ENCODE data around the gene CAMTA2. TPM values are rescaled to one million over a fixed set of nuclear protein-coding genes. Genes with fewer than 3 reads are reported as not detected.

Gene CAMTA2, protein sequence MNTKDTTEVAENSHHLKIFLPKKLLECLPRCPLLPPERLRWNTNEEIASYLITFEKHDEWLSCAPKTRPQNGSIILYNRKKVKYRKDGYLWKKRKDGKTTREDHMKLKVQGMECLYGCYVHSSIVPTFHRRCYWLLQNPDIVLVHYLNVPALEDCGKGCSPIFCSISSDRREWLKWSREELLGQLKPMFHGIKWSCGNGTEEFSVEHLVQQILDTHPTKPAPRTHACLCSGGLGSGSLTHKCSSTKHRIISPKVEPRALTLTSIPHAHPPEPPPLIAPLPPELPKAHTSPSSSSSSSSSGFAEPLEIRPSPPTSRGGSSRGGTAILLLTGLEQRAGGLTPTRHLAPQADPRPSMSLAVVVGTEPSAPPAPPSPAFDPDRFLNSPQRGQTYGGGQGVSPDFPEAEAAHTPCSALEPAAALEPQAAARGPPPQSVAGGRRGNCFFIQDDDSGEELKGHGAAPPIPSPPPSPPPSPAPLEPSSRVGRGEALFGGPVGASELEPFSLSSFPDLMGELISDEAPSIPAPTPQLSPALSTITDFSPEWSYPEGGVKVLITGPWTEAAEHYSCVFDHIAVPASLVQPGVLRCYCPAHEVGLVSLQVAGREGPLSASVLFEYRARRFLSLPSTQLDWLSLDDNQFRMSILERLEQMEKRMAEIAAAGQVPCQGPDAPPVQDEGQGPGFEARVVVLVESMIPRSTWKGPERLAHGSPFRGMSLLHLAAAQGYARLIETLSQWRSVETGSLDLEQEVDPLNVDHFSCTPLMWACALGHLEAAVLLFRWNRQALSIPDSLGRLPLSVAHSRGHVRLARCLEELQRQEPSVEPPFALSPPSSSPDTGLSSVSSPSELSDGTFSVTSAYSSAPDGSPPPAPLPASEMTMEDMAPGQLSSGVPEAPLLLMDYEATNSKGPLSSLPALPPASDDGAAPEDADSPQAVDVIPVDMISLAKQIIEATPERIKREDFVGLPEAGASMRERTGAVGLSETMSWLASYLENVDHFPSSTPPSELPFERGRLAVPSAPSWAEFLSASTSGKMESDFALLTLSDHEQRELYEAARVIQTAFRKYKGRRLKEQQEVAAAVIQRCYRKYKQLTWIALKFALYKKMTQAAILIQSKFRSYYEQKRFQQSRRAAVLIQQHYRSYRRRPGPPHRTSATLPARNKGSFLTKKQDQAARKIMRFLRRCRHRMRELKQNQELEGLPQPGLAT
- 0.34 and 1.8 TPM in 2 replicates for total RNA-seq (ENCODE audit: low replicate concordance)

DNA sequence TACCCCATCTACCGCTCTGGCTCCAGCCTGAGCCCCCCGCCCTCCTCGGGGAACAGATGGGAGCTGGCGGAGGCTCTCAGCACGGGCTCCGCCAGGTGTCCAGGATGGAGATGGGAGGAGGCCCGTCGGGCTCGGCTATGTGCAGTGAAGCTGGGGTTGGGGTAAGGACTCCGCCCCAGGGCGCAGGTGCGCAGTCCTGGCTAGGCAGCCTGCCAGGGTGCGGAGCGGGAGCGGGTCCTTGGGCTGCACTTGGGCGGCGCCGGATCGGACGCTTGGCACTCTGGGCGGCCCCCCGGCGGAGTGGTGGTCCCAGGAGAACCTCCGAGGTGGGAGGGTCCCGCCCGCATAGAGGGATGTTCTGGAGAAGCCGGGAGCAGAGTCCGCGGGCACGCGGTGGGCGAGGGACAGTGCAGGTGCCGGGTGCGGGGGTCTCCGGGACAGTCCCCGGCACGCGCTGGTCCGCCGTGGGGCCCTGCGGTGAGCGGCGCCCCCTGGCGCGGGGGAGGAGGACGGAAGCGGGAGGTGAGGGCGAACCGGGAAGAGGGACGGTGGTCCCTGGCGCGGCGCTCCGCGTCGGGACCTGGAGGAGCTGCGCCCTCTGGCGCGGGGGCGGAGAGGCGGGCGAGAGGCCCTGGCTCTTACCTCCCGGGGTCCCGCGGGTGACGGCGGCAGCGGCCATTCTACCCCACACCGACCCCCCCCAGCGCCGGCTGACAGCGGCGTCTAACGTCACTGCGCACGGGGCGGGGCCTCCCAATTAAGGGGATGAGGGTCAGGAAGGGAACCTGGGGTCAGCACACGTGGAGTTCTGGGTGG lies at the start of gene CAMTA2:
TSS of gene CAMTA2 (minus strand) at position 725 of the 816 bp plus-strand sequence. CDS start 1,453 bp downstream, outside the sequence.
- Mint-ChIP-seq H3K27me3 (ENCODE audit: insufficient read depth, low read depth) (peaks cover 17% of the 10 kb centered on the region), H3K36me3 (no peaks in the 10 kb centered on the region), H3K27ac (peak within 1 kb of the TSS; percentile 37), H3K9me3 (no peaks in the 10 kb centered on the region), H3K4me1 (peaks cover 25% of the 10 kb centered on the region), H3K4me3 (peak within 1 kb of the TSS; percentile 87)
- Histone ChIP-seq H3K27me3 (peaks cover 42% of the 10 kb centered on the region), H3K79me2 (ENCODE audit: low read depth) (no peaks in the 10 kb centered on the region), H4K20me1 (ENCODE audit: low read depth) (no peaks in the 10 kb centered on the region), H3K27ac (no peak within 1 kb of the TSS), H2AFZ (replicated peaks) (peak within 1 kb of the TSS; percentile 92), H3K9ac (peak within 1 kb of the TSS; percentile 29), H3K4me3 (peak within 1 kb of the TSS; percentile 69), H3K4me2 (peak within 1 kb of the TSS; percentile 94), H3F3A (ENCODE audit: low read depth) (peaks cover 18% of the 10 kb centered on the region), H3K36me3 (no peaks in the 10 kb centered on the region), H3K9me3 (ENCODE audit: low read depth) (no peaks in the 10 kb centered on the region), H3K4me1 (peaks cover 6% of the 10 kb centered on the region)
- peak; percentile 72 for TF ChIP-seq EZH2 (IDR thresholded peaks at IDR 0.05)
- no peak for TF ChIP-seq EZH2phosphoT487 (IDR thresholded peaks at IDR 0.05)
- TF ChIP-seq CTCF (IDR thresholded peaks at IDR 0.05) = peak; percentile 70
- DNase-seq (ENCODE audit: low spot score) = peak; percentile 87

- H3K9me3 ChIP-seq (ENCODE audit: low read depth) = no peaks in the 10 kb centered on the region
- no peaks in the 10 kb centered on the region for H3K4me1 ChIP-seq
- H3K4me2 ChIP-seq = peak within 1 kb of the TSS; percentile 76
- no peaks in the 10 kb centered on the region for H4K20me1 ChIP-seq (ENCODE audit: low read depth)
- Mint-ChIP-seq H3K4me3 (no peak within 1 kb of the TSS), H3K27me3 (ENCODE audit: insufficient read depth, low read depth) (peaks cover 25% of the 10 kb centered on the region), H3K9me3 (peaks cover 3% of the 10 kb centered on the region), H3K36me3 (no peaks in the 10 kb centered on the region), H3K27ac (no peak within 1 kb of the TSS), H3K4me1 (peaks cover 3% of the 10 kb centered on the region)
- H3K4me3 ChIP-seq = peak within 1 kb of the TSS; percentile 33
- no peak within 1 kb of the TSS for H3K9ac ChIP-seq
- H3K36me3 ChIP-seq = no peaks in the 10 kb centered on the region
- TF ChIP-seq CTCF (IDR thresholded peaks at IDR 0.05) (no peak), EZH2phosphoT487 (IDR thresholded peaks at IDR 0.05) (no peak), EZH2 (IDR thresholded peaks at IDR 0.05) (no peak)
- H3K79me2 ChIP-seq (ENCODE audit: low read depth) = no peaks in the 10 kb centered on the region
- H2AFZ ChIP-seq (replicated peaks) = peak within 1 kb of the TSS; percentile 80
- peaks cover 46% of the 10 kb centered on the region for H3K27me3 ChIP-seq
- peak; percentile 21 for DNase-seq (ENCODE audit: low spot score)
- H3K27ac ChIP-seq = no peak within 1 kb of the TSS
- no peaks in the 10 kb centered on the region for H3F3A ChIP-seq (ENCODE audit: low read depth)
Measured at GRCh38 chr17:5035315-5035714, 47.8 kb upstream of the CAMTA2 start, which contains the start of gene SLC52A1. SLC52A1 (minus strand) TSS chr17:5035426; CDS start chr17:5034606, 820 bp downstream.

- Mint-ChIP-seq H3K36me3 (no peaks in the 10 kb centered on the region), H3K4me1 (peaks cover 3% of the 10 kb centered on the region), H3K27me3 (ENCODE audit: insufficient read depth, low read depth) (peaks cover 28% of the 10 kb centered on the region), H3K9me3 (no peaks in the 10 kb centered on the region), H3K4me3 (no peak overlapping the region), H3K27ac (no peak overlapping the region)
- H3F3A ChIP-seq (ENCODE audit: low read depth) = no peaks in the 10 kb centered on the region
- H3K79me2 ChIP-seq (ENCODE audit: low read depth) = no peaks in the 10 kb centered on the region
- H3K9ac ChIP-seq = no peak overlapping the region
- no peak overlapping the region for H3K4me2 ChIP-seq
- no peak for DNase-seq (ENCODE audit: low spot score)
- no peak overlapping the region for H3K27ac ChIP-seq
- H3K4me1 ChIP-seq = no peaks in the 10 kb centered on the region
- no peak for TF ChIP-seq EZH2 (IDR thresholded peaks at IDR 0.05)
- no peak for TF ChIP-seq CTCF (IDR thresholded peaks at IDR 0.05)
- no peak for TF ChIP-seq EZH2phosphoT487 (IDR thresholded peaks at IDR 0.05)
- no peak overlapping the region for H3K4me3 ChIP-seq
- H4K20me1 ChIP-seq (ENCODE audit: low read depth) = no peaks in the 10 kb centered on the region
- no peaks in the 10 kb centered on the region for H3K9me3 ChIP-seq (ENCODE audit: low read depth)
- no peaks in the 10 kb centered on the region for H3K36me3 ChIP-seq
- no peak overlapping the region for H2AFZ ChIP-seq (replicated peaks)
- peaks cover 53% of the 10 kb centered on the region for H3K27me3 ChIP-seq
Measured at GRCh38 chr17:5034651-5035050, 47.2 kb upstream of the CAMTA2 start.

Data from neural progenitor cell (in vitro differentiated cells).